ENCODE data around the gene GRM2.

The GRM2 gene

DNA sequence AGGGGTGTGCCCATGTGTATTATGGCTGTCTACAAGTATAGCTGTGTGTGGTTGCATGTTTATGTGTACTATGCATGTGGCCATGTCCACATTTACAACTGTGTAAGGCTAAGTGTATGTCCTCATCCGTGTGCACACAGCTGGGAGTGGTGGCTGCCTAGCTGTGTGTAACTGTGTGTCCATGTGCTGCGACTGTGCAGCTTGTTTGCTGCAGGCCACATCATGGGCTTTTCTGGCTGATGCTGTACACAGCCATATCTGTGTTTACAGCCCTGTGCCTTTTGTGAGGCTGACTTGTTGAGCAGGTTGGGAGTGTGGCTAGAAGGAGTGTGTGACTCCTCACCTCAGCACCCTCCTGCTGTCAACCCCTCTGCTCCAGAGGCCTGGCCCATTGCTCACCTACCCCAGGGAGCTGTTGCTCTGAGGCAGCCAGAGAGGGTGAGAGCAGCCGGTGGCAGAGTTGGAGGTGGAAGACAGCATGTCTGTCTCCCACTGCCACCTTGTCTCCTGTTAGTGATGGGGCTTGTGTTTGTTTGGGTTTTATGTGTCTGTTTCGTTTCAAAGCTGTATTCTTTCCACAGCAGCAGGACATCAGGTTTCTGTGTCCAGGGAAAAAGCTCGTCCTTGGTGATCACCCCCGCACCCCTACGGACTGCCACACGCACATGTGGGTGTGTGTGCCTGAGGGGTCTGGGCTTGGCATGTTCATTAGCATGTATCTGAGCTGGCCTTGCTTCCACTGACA lies 1.4 kb upstream of the GRM2 start:
- H3K36me3 ChIP-seq (ENCODE audit: insufficient read depth, low read length): peaks cover 50% of the 10 kb centered on the region
- no peak overlapping the region for H2AFZ ChIP-seq (ENCODE audit: low read depth, low read length)
- no peak overlapping the region for H3K4me2 ChIP-seq (ENCODE audit: insufficient read depth, low read length)
- ATAC-seq (ENCODE audit: insufficient read depth, low read depth) (no peak), DNase-seq (no peak)
- no peaks in the 10 kb centered on the region for H3K4me1 ChIP-seq (ENCODE audit: insufficient read depth, low read length)
- no peak overlapping the region for H3K9ac ChIP-seq (ENCODE audit: low read depth, low read length)
- H3K4me3 ChIP-seq (ENCODE audit: low read depth in 1 of 2, low read length in 2 of 2): no peak overlapping the region
- TF ChIP-seq, protein P1, sequence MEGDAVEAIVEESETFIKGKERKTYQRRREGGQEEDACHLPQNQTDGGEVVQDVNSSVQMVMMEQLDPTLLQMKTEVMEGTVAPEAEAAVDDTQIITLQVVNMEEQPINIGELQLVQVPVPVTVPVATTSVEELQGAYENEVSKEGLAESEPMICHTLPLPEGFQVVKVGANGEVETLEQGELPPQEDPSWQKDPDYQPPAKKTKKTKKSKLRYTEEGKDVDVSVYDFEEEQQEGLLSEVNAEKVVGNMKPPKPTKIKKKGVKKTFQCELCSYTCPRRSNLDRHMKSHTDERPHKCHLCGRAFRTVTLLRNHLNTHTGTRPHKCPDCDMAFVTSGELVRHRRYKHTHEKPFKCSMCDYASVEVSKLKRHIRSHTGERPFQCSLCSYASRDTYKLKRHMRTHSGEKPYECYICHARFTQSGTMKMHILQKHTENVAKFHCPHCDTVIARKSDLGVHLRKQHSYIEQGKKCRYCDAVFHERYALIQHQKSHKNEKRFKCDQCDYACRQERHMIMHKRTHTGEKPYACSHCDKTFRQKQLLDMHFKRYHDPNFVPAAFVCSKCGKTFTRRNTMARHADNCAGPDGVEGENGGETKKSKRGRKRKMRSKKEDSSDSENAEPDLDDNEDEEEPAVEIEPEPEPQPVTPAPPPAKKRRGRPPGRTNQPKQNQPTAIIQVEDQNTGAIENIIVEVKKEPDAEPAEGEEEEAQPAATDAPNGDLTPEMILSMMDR (IDR thresholded peaks at IDR 0.05; ENCODE audit: borderline replicate concordance, extremely low read depth, low read length, poor library complexity, severe bottlenecking): no peak
- no peaks in the 10 kb centered on the region for H3K9me3 ChIP-seq (ENCODE audit: insufficient read depth, low read length, severe bottlenecking)
- H4K20me1 ChIP-seq (ENCODE audit: insufficient read depth, low read length): peaks cover 28% of the 10 kb centered on the region
- H3K27ac ChIP-seq (ENCODE audit: low read length): no peak overlapping the region
- H3K79me2 ChIP-seq (ENCODE audit: insufficient read depth, low read length): no peaks in the 10 kb centered on the region
- no peaks in the 10 kb centered on the region for H3K27me3 ChIP-seq (ENCODE audit: insufficient read depth, low read length, poor library complexity)

DNA sequence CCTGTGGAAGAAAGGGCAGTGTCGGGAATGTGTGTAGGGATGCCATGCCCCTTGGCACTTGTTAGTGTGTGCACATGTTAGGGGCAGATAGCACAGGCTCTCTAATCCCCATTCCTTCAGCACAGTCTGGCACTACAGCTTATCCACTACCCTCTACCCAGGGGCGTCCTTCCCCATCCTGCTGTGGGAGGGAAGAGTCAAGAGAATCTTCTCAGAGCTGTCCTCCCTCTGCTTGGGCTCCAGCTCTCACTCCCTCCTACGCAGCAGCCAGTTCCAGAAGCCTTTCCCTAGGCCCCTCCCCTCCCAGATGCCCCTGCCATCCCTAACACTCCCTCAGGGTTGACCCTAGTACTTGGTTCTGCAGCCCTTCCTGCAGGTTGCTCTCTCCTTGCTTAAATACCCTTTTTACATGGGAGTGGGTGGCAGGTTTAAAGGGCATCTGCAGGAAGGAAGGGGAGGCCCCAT lies 815 bp upstream of the GRM2 start:
- H4K20me1 ChIP-seq (ENCODE audit: insufficient read depth, low read length): peaks cover 26% of the 10 kb centered on the region
- TF ChIP-seq, protein P1 (IDR thresholded peaks at IDR 0.05; ENCODE audit: borderline replicate concordance, extremely low read depth, low read length, poor library complexity, severe bottlenecking): no peak
- TF ChIP-seq EZH2 (IDR thresholded peaks at IDR 0.05; ENCODE audit: borderline replicate concordance, low read depth, low read length, severe bottlenecking): no peak

DNA sequence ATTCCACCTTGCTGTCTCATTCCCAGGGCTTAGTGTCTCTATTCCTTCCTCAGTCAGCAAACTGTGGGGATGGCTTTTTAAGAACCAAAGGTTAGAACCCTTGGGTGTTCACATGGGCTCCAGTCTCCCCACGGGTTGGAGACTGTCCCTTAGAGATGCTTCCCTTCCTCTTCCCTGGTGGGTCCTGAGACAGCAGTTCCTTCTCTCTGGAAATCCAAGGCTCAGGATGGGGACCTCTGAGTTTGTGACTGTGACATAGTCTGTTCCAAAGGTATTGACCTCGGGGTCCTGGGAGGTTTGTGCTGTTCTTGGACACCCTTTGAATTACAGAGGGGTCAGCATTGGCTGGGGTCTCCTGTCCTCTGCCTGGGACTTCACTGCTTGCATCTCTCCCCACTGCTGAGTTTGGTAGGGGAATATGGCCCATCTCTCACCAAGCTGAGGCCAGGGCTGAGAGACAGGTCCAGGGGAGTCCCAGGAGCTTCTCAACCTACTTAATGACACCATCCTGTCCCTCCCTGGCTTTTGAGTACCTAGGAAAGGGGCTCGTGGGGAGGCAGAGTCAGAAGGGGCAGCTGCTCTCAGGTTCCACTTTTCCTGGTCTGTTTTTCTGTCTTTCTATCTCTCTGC lies 1.5 kb downstream of the GRM2 start:
- H3K27me3 ChIP-seq (ENCODE audit: insufficient read depth, low read length, poor library complexity): no peaks in the 10 kb centered on the region
- no peak overlapping the region for H3K4me3 ChIP-seq (ENCODE audit: low read depth in 1 of 2, low read length in 2 of 2)
- peaks cover 23% of the 10 kb centered on the region for H3K36me3 ChIP-seq (ENCODE audit: insufficient read depth, low read length)
- ATAC-seq (ENCODE audit: insufficient read depth, low read depth) (no peak), DNase-seq (no peak)
- H3K4me2 ChIP-seq (ENCODE audit: insufficient read depth, low read length): no peak overlapping the region
- TF ChIP-seq, protein P1 (IDR thresholded peaks at IDR 0.05; ENCODE audit: borderline replicate concordance, extremely low read depth, low read length, poor library complexity, severe bottlenecking): no peak
- no peak for TF ChIP-seq EZH2 (IDR thresholded peaks at IDR 0.05; ENCODE audit: borderline replicate concordance, low read depth, low read length, severe bottlenecking)
- no peak overlapping the region for H3K9ac ChIP-seq (ENCODE audit: low read depth, low read length)
- H2AFZ ChIP-seq (ENCODE audit: low read depth, low read length): no peak overlapping the region
- no peaks in the 10 kb centered on the region for H3K9me3 ChIP-seq (ENCODE audit: insufficient read depth, low read length, severe bottlenecking)
- H3K79me2 ChIP-seq (ENCODE audit: insufficient read depth, low read length): no peaks in the 10 kb centered on the region
- H4K20me1 ChIP-seq (ENCODE audit: insufficient read depth, low read length): peaks cover 22% of the 10 kb centered on the region
- H3K27ac ChIP-seq (ENCODE audit: low read length): no peak overlapping the region
- H3K4me1 ChIP-seq (ENCODE audit: insufficient read depth, low read length): no peaks in the 10 kb centered on the region

More for the DNA sequence above, 815 bp upstream of the GRM2 start:
- ATAC-seq (ENCODE audit: insufficient read depth, low read depth) (no peak), DNase-seq (no peak)
- no peak overlapping the region for H3K9ac ChIP-seq (ENCODE audit: low read depth, low read length)
- H3K79me2 ChIP-seq (ENCODE audit: insufficient read depth, low read length): no peaks in the 10 kb centered on the region
- H3K4me3 ChIP-seq (ENCODE audit: low read depth in 1 of 2, low read length in 2 of 2): no peak overlapping the region
- no peak overlapping the region for H2AFZ ChIP-seq (ENCODE audit: low read depth, low read length)
- H3K4me1 ChIP-seq (ENCODE audit: insufficient read depth, low read length): no peaks in the 10 kb centered on the region
- H3K27me3 ChIP-seq (ENCODE audit: insufficient read depth, low read length, poor library complexity): no peaks in the 10 kb centered on the region
- H3K27ac ChIP-seq (ENCODE audit: low read length): no peak overlapping the region
- no peaks in the 10 kb centered on the region for H3K9me3 ChIP-seq (ENCODE audit: insufficient read depth, low read length, severe bottlenecking)
- H3K36me3 ChIP-seq (ENCODE audit: insufficient read depth, low read length): peaks cover 44% of the 10 kb centered on the region
- no peak overlapping the region for H3K4me2 ChIP-seq (ENCODE audit: insufficient read depth, low read length)

All from DND-41 (cell line).